SK-N-SH (cell line): Measurements from ENCODE around the gene AKT1S1. TPM values are rescaled to one million over a fixed set of nuclear protein-coding genes. Genes with fewer than 3 reads are reported as not detected.

Experiments
- CTCF ChIA-PET: fragments of 300-600, 350-600 bp; formaldehyde crosslinking; extraction: SDS; loops from one replicate; lab custom pipeline; 2021; lab: Yijun Ruan, JAX
- POLR2A ChIA-PET: fragments of 350-600 bp; sonication (Branson Sonifier 250); formaldehyde crosslinking; extraction: SDS; loops from one replicate; lab custom pipeline; 2020; ENCODE audit warnings: antibody characterized with exemption, inconsistent platforms; lab: Yijun Ruan, JAX
- DNase-seq: peaks from one replicate; pipeline ENCODE4 v3.0.0; 2012
- H2AFZ ChIP-seq: fragments of 200-600 bp; sonication (generic); 2 replicates; pipeline ENCODE4 v1.8.1; 2016; ENCODE audit warnings: antibody characterized with exemption, mild to moderate bottlenecking, low read depth
- H3F3A ChIP-seq: fragments of 200-600 bp; sonication (generic); replicated peaks from 2 replicates; pipeline ENCODE3; 2016; ENCODE audit warnings: antibody characterized with exemption, mild to moderate bottlenecking; ENCODE audit not compliant: insufficient read depth
- H3K27ac ChIP-seq, 2 experiments: fragments of 200-500 bp in 1 of 2; fragments of 200-600 bp in 1 of 2; sonication (Bioruptor generic) in 1 of 2; sonication (generic), shearing (Covaris generic) in 1 of 2; 2 replicates each; pipeline versions ENCODE4 v1.5.1 to v1.6.1; 2014 to 2016; ENCODE audit warnings: low read depth in 2 of 2, inconsistent platforms in 1 of 2, low read length in 1 of 2, mild to moderate bottlenecking in 1 of 2, mixed read lengths in 1 of 2
- H3K27me3 ChIP-seq: fragments of 200-600 bp; sonication (generic), shearing (Covaris generic); 2 replicates; pipeline ENCODE4 v1.6.1; 2016; ENCODE audit warnings: mixed run types; ENCODE audit not compliant: insufficient read depth
- H3K36me3 ChIP-seq, 2 experiments: fragments of 200-500 bp in 1 of 2; fragments of 200-600 bp in 1 of 2; sonication (Bioruptor generic) in 1 of 2; sonication (generic) in 1 of 2; replicated peaks in 1 of 2; 2 replicates each; pipeline versions ENCODE3 to v1.5.1; 2014 to 2016; ENCODE audit warnings: low read length in 1 of 2, mild to moderate bottlenecking in 1 of 2; ENCODE audit not compliant: insufficient read depth in 2 of 2, control insufficient read depth in 1 of 2
- H3K4me1 ChIP-seq, 2 experiments: fragments of 200-500 bp in 1 of 2; fragments of 200-600 bp in 1 of 2; sonication (Bioruptor generic) in 1 of 2; sonication (generic), shearing (Covaris generic) in 1 of 2; 2 replicates each; pipeline versions ENCODE4 v1.5.1 to v1.6.1; 2014 to 2016; ENCODE audit warnings: low read depth in 1 of 2, low read length in 1 of 2, mixed run types in 1 of 2; ENCODE audit not compliant: insufficient read depth in 2 of 2, control insufficient read depth in 1 of 2
- H3K4me2 ChIP-seq: fragments of 200-600 bp; sonication (generic), shearing (Covaris generic); 2 replicates; pipeline ENCODE4 v1.6.1; 2017; ENCODE audit warnings: mixed run types
- H3K4me3 ChIP-seq, 2 experiments: fragments of 200-500 bp in 1 of 2; fragments of 200-600 bp in 1 of 2; sonication (Bioruptor generic) in 1 of 2; sonication (generic), shearing (Covaris generic) in 1 of 2; 2 replicates each; pipeline versions ENCODE4 v1.5.1 to v1.8.1; 2014 to 2016; ENCODE audit warnings: low read depth in 2 of 2, inconsistent platforms in 1 of 2, low read length in 1 of 2, mild to moderate bottlenecking in 1 of 2, mixed read lengths in 1 of 2, moderate library complexity in 1 of 2
- H3K79me2 ChIP-seq: fragments of 200-600 bp; sonication (generic); 2 replicates; pipeline ENCODE4 v1.8.1; 2017; ENCODE audit warnings: mild to moderate bottlenecking; ENCODE audit not compliant: insufficient read depth
- H3K9ac ChIP-seq: fragments of 200-600 bp; sonication (generic); 2 replicates; pipeline ENCODE4 v1.6.1; 2017; ENCODE audit warnings: mixed run types
- H3K9me2 ChIP-seq: fragments of 200-600 bp; sonication (generic); 2 replicates; pipeline ENCODE4 v1.6.1; 2017; ENCODE audit warnings: mixed run types
- H3K9me3 ChIP-seq: fragments of 200-600 bp; sonication (generic); 2 replicates; pipeline ENCODE4 v1.6.1; 2017; ENCODE audit warnings: mixed run types, mild to moderate bottlenecking, moderate library complexity
- H4K20me1 ChIP-seq: fragments of 200-600 bp; sonication (generic); 2 replicates; pipeline ENCODE4 v1.6.1; 2017; ENCODE audit warnings: mild to moderate bottlenecking, mixed run types; ENCODE audit not compliant: insufficient read depth
- CHD2 ChIP-seq: fragments of 150-350 bp; IDR thresholded peaks from 2 replicates; pipeline ENCODE4 v1.6.1; 2018; ENCODE audit warnings: low read length; ENCODE audit not compliant: partially characterized antibody
- ELF1 ChIP-seq: IDR thresholded peaks from 2 replicates; pipeline ENCODE4 v1.4.0; 2012
- EP300 ChIP-seq, 2 experiments: IDR thresholded peaks; 2 replicates each; pipeline versions ENCODE4 v1.4.0 to v1.6.1; 2012; ENCODE audit warnings: borderline replicate concordance in 1 of 2, low read depth in 1 of 2, low read length in 1 of 2
- MEF2A ChIP-seq: IDR thresholded peaks from 2 replicates; pipeline ENCODE4 v1.4.0; 2012; ENCODE audit warnings: low read depth, borderline replicate concordance
- NFIC ChIP-seq: IDR thresholded peaks from 2 replicates; pipeline ENCODE4 v1.4.0; 2012; ENCODE audit warnings: borderline replicate concordance
- NRF1 ChIP-seq: IDR thresholded peaks from 2 replicates; pipeline ENCODE4 v1.6.1; 2012; ENCODE audit warnings: low read depth, mild to moderate bottlenecking, low read length
- RAD21 ChIP-seq: IDR thresholded peaks from 2 replicates; pipeline ENCODE4 v1.6.1; 2012; ENCODE audit warnings: mild to moderate bottlenecking, low read length
- SIN3A ChIP-seq: IDR thresholded peaks from 2 replicates; pipeline ENCODE4 v1.6.1; 2012; ENCODE audit warnings: low read depth, mild to moderate bottlenecking, low read length, moderate library complexity, borderline replicate concordance
- TAF1 ChIP-seq: IDR thresholded peaks from 2 replicates; pipeline ENCODE4 v1.6.1; 2012; ENCODE audit warnings: low read depth, mild to moderate bottlenecking, low read length, moderate library complexity, borderline replicate concordance
- TCF12 ChIP-seq: IDR thresholded peaks from 2 replicates; pipeline ENCODE4 v1.4.0; 2012
- TEAD4 ChIP-seq: IDR thresholded peaks from 2 replicates; pipeline ENCODE4 v1.4.0; 2012; ENCODE audit warnings: mild to moderate bottlenecking, borderline replicate concordance; ENCODE audit not compliant: insufficient read depth
- WGBS: methylation state at CpG from one replicate; pipeline ENCODE4 v1.1.6; 2017; ENCODE audit warnings: low lambda C conversion rate; 5-methylcytosine and 5-hydroxymethylcytosine counted together
- polyA plus RNA-seq, 3 experiments: library from polyadenylated mRNA; depleted of rRNA; stranded (reverse); fragments of >200 nt; gene quantifications; 2 replicates each; pipeline ENCODE4 v1.2.3, GENCODE V29; 2012
- TF ChIP-seq, protein P1 (sequence below): IDR thresholded peaks from 2 replicates; pipeline ENCODE4; 2012
- TF ChIP-seq, protein P2 (sequence below): fragments of 200-600 bp; sonication (generic); IDR thresholded peaks from 2 replicates; pipeline ENCODE4 v1.6.1; 2017; ENCODE audit warnings: antibody characterized with exemption, mild to moderate bottlenecking, moderate library complexity

Gene AKT1S1
- polyA plus RNA-seq, 1 of the 3 experiments (the other 2 are of a cell fraction), result 63.7 TPM

DNA sequence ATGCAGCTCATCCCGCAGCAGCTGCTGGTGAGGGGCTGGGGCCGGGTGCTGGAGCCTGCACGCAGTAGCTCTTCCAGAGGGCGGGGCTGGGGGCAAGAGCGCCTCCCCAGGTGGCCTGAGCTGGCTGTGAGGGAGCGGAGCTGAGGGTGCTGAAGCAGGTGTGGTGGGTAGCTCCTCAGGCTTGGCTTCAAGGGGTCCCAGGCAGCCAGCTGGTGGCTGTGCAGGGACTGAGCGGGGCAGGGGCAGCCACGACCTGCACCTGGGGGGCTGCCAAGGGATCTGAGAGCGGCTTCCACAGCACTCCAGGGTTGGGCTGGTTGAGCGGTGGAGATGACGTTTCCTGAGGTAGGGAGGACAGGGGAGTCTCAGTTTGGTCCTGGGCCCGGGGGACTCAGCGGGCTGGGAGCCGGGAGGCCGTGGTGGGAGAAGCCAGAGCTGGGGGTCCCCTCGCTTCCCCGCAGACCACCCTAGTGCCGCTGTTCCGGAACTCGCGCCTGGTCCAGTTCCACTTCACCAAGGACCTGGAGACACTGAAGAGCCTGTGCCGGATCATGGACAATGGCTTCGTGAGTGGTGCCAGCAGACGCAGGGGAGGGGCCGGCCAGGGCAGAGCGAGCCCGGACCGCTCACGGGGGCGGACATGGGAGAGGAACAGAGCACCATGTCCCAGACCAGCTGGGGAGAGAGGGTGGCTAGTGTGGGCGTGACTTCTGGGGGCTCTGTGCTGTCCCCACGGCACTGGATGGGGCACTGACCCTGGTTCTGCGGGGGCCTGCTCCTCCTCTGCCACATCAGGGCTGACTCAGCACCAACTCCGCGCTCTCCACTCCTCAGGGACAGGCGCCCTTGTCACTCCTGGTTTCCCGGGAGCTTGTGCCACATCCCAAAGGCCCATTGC is 18.8 kb downstream of the AKT1S1 start:
- Histone ChIP-seq H3K9me3 (no peaks in the 10 kb centered on the region), H3F3A (peaks cover 52% of the 10 kb centered on the region), H3K27ac (peak overlapping the region in 1 of 2 experiments; percentile 65; a peak in 3 of 4 replicates), H3K4me2 (peak overlapping the region; percentile 33; the same call in 1 of the 2 replicates), H2AFZ (no peak overlapping the region), H3K4me1 (peaks cover 7 to 8% of the 10 kb centered on the region in 2 experiments; a peak in 3 of 4 replicates), H3K79me2 (peaks cover 27% of the 10 kb centered on the region), H3K9me2 (no peaks in the 10 kb centered on the region), H3K4me3 (no peak overlapping the region), H3K9ac (no peak overlapping the region), H4K20me1 (peaks cover 62% of the 10 kb centered on the region), H3K36me3 (peaks cover 18 to 56% of the 10 kb centered on the region in 2 experiments), H3K27me3 (no peaks in the 10 kb centered on the region)
- no peak for DNase-seq
- ChIA-PET CTCF (no interaction called here), POLR2A (interaction anchor here (1.3 kb wide), 2 partner anchors 8 to 11 kb away, joined by 5 read pairs; partner anchors contain the start of gene PTOV1)
- TF ChIP-seq, protein P1, sequence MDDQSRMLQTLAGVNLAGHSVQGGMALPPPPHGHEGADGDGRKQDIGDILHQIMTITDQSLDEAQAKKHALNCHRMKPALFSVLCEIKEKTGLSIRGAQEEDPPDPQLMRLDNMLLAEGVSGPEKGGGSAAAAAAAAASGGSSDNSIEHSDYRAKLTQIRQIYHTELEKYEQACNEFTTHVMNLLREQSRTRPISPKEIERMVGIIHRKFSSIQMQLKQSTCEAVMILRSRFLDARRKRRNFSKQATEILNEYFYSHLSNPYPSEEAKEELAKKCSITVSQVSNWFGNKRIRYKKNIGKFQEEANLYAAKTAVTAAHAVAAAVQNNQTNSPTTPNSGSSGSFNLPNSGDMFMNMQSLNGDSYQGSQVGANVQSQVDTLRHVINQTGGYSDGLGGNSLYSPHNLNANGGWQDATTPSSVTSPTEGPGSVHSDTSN, result peak; percentile 29
- no peak for TF ChIP-seq TAF1
- WGBS, result 87% methylated on average over 22 of the region's 37 CpGs

DNA sequence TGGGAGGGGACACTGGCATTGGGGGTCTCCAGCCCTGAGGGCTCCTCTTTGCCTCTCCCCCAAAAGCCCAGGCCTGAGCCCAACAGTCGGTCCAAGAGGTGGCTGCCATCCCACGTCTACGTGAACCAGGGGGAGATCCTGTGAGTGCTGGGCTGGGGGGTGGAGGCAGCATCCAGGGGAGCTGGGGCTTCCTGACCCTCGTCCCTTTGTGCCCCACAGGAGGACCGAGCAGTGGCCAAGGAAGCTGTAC is 19.4 kb downstream of the AKT1S1 start:
- POLR2A ChIA-PET, result interaction anchor here (1.3 kb wide), 1 partner anchor 11 kb away, joined by 5 read pairs; no protein-coding TSS in a partner anchor

More for the DNA sequence above, 19.4 kb downstream of the AKT1S1 start:
- Histone ChIP-seq H2AFZ (no peak overlapping the region), H3K4me3 (no peak overlapping the region), H3K79me2 (peaks cover 27% of the 10 kb centered on the region), H3K9me2 (no peaks in the 10 kb centered on the region), H3K4me2 (no peak overlapping the region), H3K36me3 (peaks cover 17 to 51% of the 10 kb centered on the region in 2 experiments), H3K27ac (peak overlapping the region in 1 of 2 experiments; percentile 65; a peak in 2 of 4 replicates), H3K27me3 (no peaks in the 10 kb centered on the region), H3K4me1 (peaks cover 11 to 14% of the 10 kb centered on the region in 2 experiments; a peak in 3 of 4 replicates), H3K9ac (no peak overlapping the region), H3F3A (peaks cover 58% of the 10 kb centered on the region), H4K20me1 (peaks cover 62% of the 10 kb centered on the region), H3K9me3 (no peaks in the 10 kb centered on the region)
- no peak for DNase-seq
- TF ChIP-seq RAD21 (no peak), TEAD4 (no peak), NFIC (no peak), ELF1 (no peak), NRF1 (no peak), CHD2 (no peak), SIN3A (no peak), TCF12 (no peak), MEF2A (no peak), EP300 (IDR thresholded peaks at IDR 0.05; ENCODE audit: borderline replicate concordance in 1 of 2, low read depth in 1 of 2, low read length in 1 of 2) (no peak)
- TF ChIP-seq, protein P2, sequence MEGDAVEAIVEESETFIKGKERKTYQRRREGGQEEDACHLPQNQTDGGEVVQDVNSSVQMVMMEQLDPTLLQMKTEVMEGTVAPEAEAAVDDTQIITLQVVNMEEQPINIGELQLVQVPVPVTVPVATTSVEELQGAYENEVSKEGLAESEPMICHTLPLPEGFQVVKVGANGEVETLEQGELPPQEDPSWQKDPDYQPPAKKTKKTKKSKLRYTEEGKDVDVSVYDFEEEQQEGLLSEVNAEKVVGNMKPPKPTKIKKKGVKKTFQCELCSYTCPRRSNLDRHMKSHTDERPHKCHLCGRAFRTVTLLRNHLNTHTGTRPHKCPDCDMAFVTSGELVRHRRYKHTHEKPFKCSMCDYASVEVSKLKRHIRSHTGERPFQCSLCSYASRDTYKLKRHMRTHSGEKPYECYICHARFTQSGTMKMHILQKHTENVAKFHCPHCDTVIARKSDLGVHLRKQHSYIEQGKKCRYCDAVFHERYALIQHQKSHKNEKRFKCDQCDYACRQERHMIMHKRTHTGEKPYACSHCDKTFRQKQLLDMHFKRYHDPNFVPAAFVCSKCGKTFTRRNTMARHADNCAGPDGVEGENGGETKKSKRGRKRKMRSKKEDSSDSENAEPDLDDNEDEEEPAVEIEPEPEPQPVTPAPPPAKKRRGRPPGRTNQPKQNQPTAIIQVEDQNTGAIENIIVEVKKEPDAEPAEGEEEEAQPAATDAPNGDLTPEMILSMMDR, result no peak
- no CpG with 5 or more reads among the region's 5 CpGs for WGBS
- CTCF ChIA-PET, result no interaction called here
